Measurements from ENCODE around the gene TBC1D1.

TBC1D1 gene

GRCh38 chr4:38077791-38078489 is 187.1 kb downstream of the TBC1D1 start:
- H3K4me2 ChIP-seq (ENCODE audit: low read length): no peak overlapping the region
- H3K36me3 ChIP-seq (ENCODE audit: control insufficient read depth, low read length): peaks cover 91% of the 10 kb centered on the region
- no peak overlapping the region for H3K27ac ChIP-seq (ENCODE audit: low read depth, low read length)

GRCh38 chr4:38078590-38079421 is 187.9 kb downstream of the TBC1D1 start:
- Histone ChIP-seq H3K79me2 (ENCODE audit: control insufficient read depth, low read length) (peaks cover 25% of the 10 kb centered on the region), H3K36me3 (ENCODE audit: control insufficient read depth, low read length) (peaks cover 90% of the 10 kb centered on the region), H3F3A (ENCODE audit: control insufficient read depth, insufficient read depth) (no peaks in the 10 kb centered on the region), H3K9me3 (ENCODE audit: control insufficient read depth, insufficient read depth, low read length) (no peaks in the 10 kb centered on the region), H3K4me1 (ENCODE audit: control insufficient read depth, low read length) (no peaks in the 10 kb centered on the region), H3K27ac (ENCODE audit: low read depth, low read length) (no peak overlapping the region), H3K4me3 (ENCODE audit: low read length) (no peak overlapping the region), H3K27me3 (ENCODE audit: control insufficient read depth, low read length) (no peaks in the 10 kb centered on the region), H4K20me1 (ENCODE audit: control insufficient read depth, insufficient read depth, low read depth, low read length) (no peaks in the 10 kb centered on the region), H3K4me2 (ENCODE audit: low read length) (no peak overlapping the region), H3K9me2 (replicated peaks; ENCODE audit: control insufficient read depth, low read length) (no peaks in the 10 kb centered on the region)
- no peak for TF ChIP-seq EZH2phosphoT487 (IDR thresholded peaks at IDR 0.05; ENCODE audit: borderline replicate concordance, low read length)
- TF ChIP-seq, protein P1, sequence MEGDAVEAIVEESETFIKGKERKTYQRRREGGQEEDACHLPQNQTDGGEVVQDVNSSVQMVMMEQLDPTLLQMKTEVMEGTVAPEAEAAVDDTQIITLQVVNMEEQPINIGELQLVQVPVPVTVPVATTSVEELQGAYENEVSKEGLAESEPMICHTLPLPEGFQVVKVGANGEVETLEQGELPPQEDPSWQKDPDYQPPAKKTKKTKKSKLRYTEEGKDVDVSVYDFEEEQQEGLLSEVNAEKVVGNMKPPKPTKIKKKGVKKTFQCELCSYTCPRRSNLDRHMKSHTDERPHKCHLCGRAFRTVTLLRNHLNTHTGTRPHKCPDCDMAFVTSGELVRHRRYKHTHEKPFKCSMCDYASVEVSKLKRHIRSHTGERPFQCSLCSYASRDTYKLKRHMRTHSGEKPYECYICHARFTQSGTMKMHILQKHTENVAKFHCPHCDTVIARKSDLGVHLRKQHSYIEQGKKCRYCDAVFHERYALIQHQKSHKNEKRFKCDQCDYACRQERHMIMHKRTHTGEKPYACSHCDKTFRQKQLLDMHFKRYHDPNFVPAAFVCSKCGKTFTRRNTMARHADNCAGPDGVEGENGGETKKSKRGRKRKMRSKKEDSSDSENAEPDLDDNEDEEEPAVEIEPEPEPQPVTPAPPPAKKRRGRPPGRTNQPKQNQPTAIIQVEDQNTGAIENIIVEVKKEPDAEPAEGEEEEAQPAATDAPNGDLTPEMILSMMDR (IDR thresholded peaks at IDR 0.05; ENCODE audit: low read depth, low read length, poor library complexity, severe bottlenecking): no peak

More at GRCh38 chr4:38077791-38078489, 187.1 kb downstream of the TBC1D1 start:
- H3K4me1 ChIP-seq (ENCODE audit: control insufficient read depth, low read length): no peaks in the 10 kb centered on the region
- H3K9me3 ChIP-seq (ENCODE audit: control insufficient read depth, insufficient read depth, low read length): no peaks in the 10 kb centered on the region
- peaks cover 21% of the 10 kb centered on the region for H3K79me2 ChIP-seq (ENCODE audit: control insufficient read depth, low read length)
- H3F3A ChIP-seq (ENCODE audit: control insufficient read depth, insufficient read depth): no peaks in the 10 kb centered on the region
- TF ChIP-seq, protein P1 (IDR thresholded peaks at IDR 0.05; ENCODE audit: low read depth, low read length, poor library complexity, severe bottlenecking): no peak
- TF ChIP-seq EZH2phosphoT487 (IDR thresholded peaks at IDR 0.05; ENCODE audit: borderline replicate concordance, low read length): no peak
- H3K4me3 ChIP-seq (ENCODE audit: low read length): no peak overlapping the region
- no peaks in the 10 kb centered on the region for H3K27me3 ChIP-seq (ENCODE audit: control insufficient read depth, low read length)
- no peaks in the 10 kb centered on the region for H3K9me2 ChIP-seq (replicated peaks; ENCODE audit: control insufficient read depth, low read length)
- no peaks in the 10 kb centered on the region for H4K20me1 ChIP-seq (ENCODE audit: control insufficient read depth, insufficient read depth, low read depth, low read length)

- Histone ChIP-seq H3K4me2 (ENCODE audit: low read length) (no peak overlapping the region), H3K9me3 (ENCODE audit: control insufficient read depth, insufficient read depth, low read length) (no peaks in the 10 kb centered on the region), H3K9me2 (replicated peaks; ENCODE audit: control insufficient read depth, low read length) (no peaks in the 10 kb centered on the region), H3K4me1 (ENCODE audit: control insufficient read depth, low read length) (no peaks in the 10 kb centered on the region), H3F3A (ENCODE audit: control insufficient read depth, insufficient read depth) (no peaks in the 10 kb centered on the region), H4K20me1 (ENCODE audit: control insufficient read depth, insufficient read depth, low read depth, low read length) (no peaks in the 10 kb centered on the region), H3K79me2 (ENCODE audit: control insufficient read depth, low read length) (peaks cover 23% of the 10 kb centered on the region), H3K27me3 (ENCODE audit: control insufficient read depth, low read length) (no peaks in the 10 kb centered on the region), H3K4me3 (ENCODE audit: low read length) (no peak overlapping the region), H3K36me3 (ENCODE audit: control insufficient read depth, low read length) (peaks cover 89% of the 10 kb centered on the region), H3K27ac (ENCODE audit: low read depth, low read length) (no peak overlapping the region)
- TF ChIP-seq, protein P1 (IDR thresholded peaks at IDR 0.05; ENCODE audit: low read depth, low read length, poor library complexity, severe bottlenecking): no peak
- TF ChIP-seq EZH2phosphoT487 (IDR thresholded peaks at IDR 0.05; ENCODE audit: borderline replicate concordance, low read length): no peak
These were observed 189.4 kb downstream of the TBC1D1 start for GRCh38 chr4:38080061-38080974.

Data from DOHH2 (cell line).